ENCODE data around the gene HAO2. TPM values are rescaled to one million over a fixed set of nuclear protein-coding genes. Genes with fewer than 3 reads are reported as not detected.

HAO2 gene
- total RNA-seq, 1 experiment from 2014 or later: not detected

- no TSS peak for BruUV-seq (replicated peaks)
These were observed 41.5 kb upstream of the HAO2 start for GRCh38 chr1:119327094-119327449.

GRCh38 chr1:119327450-119328155 lies 41.0 kb upstream of the HAO2 start:
- CTCF ChIA-PET: no interaction called here
- Histone ChIP-seq H3K36me3 (ENCODE audit: insufficient read depth, low read length, poor library complexity, severe bottlenecking) (no peaks in the 10 kb centered on the region), H3K9me3 (ENCODE audit: low read depth, low read length, poor library complexity, severe bottlenecking) (no peaks in the 10 kb centered on the region), H3K4me1 (ENCODE audit: insufficient read depth, low read length, poor library complexity, severe bottlenecking) (no peaks in the 10 kb centered on the region), H3K4me3 (ENCODE audit: low read depth, low read length, poor library complexity, severe bottlenecking) (no peak overlapping the region), H3K27me3 (replicated peaks; ENCODE audit: insufficient read depth, low read depth, low read length, poor library complexity) (no peaks in the 10 kb centered on the region), H3K27ac (ENCODE audit: low read depth, low read length, poor library complexity, severe bottlenecking) (no peak overlapping the region)
- intact Hi-C loops (cut with micrococcal nuclease; ENCODE audit: unreplicated experiment): no loop called here
- no peak for TF ChIP-seq CTCF (conservative IDR thresholded peaks at IDR 0.05; ENCODE audit: low read depth, low read length)
- TF ChIP-seq EZH2 (IDR thresholded peaks at IDR 0.05; ENCODE audit: borderline replicate concordance, low read depth, low read length, poor library complexity, severe bottlenecking): no peak
- no TSS peak for BruUV-seq (replicated peaks)
- peak; percentile 17 for DNase-seq (ENCODE audit: low spot score)
- POLR2A ChIA-PET (ENCODE audit: low non-redundant PET): no interaction called here

More at GRCh38 chr1:119327094-119327449, 41.5 kb upstream of the HAO2 start:
- H3K4me3 ChIP-seq (ENCODE audit: low read depth, low read length, poor library complexity, severe bottlenecking): no peak overlapping the region
- no peaks in the 10 kb centered on the region for H3K36me3 ChIP-seq (ENCODE audit: insufficient read depth, low read length, poor library complexity, severe bottlenecking)
- ChIA-PET CTCF (no interaction called here), POLR2A (ENCODE audit: low non-redundant PET) (no interaction called here)
- no peak for DNase-seq (ENCODE audit: low spot score)
- no peaks in the 10 kb centered on the region for H3K4me1 ChIP-seq (ENCODE audit: insufficient read depth, low read length, poor library complexity, severe bottlenecking)
- no peak for TF ChIP-seq CTCF (conservative IDR thresholded peaks at IDR 0.05; ENCODE audit: low read depth, low read length)
- TF ChIP-seq EZH2 (IDR thresholded peaks at IDR 0.05; ENCODE audit: borderline replicate concordance, low read depth, low read length, poor library complexity, severe bottlenecking): no peak
- H3K27me3 ChIP-seq (replicated peaks; ENCODE audit: insufficient read depth, low read depth, low read length, poor library complexity): no peaks in the 10 kb centered on the region
- no peaks in the 10 kb centered on the region for H3K9me3 ChIP-seq (ENCODE audit: low read depth, low read length, poor library complexity, severe bottlenecking)
- no peak overlapping the region for H3K27ac ChIP-seq (ENCODE audit: low read depth, low read length, poor library complexity, severe bottlenecking)
- intact Hi-C loops (cut with micrococcal nuclease; ENCODE audit: unreplicated experiment): no loop called here

GRCh38 chr1:119329541-119330461 lies 38.8 kb upstream of the HAO2 start:
- H3K4me3 ChIP-seq (ENCODE audit: low read depth, low read length, poor library complexity, severe bottlenecking): no peak overlapping the region
- intact Hi-C loops (cut with micrococcal nuclease; ENCODE audit: unreplicated experiment): no loop called here
- H3K4me1 ChIP-seq (ENCODE audit: insufficient read depth, low read length, poor library complexity, severe bottlenecking): no peaks in the 10 kb centered on the region
- H3K27me3 ChIP-seq (replicated peaks; ENCODE audit: insufficient read depth, low read depth, low read length, poor library complexity): no peaks in the 10 kb centered on the region
- no TSS peak for BruUV-seq (replicated peaks)
- TF ChIP-seq CTCF (conservative IDR thresholded peaks at IDR 0.05; ENCODE audit: low read depth, low read length) (no peak), EZH2 (IDR thresholded peaks at IDR 0.05; ENCODE audit: borderline replicate concordance, low read depth, low read length, poor library complexity, severe bottlenecking) (no peak)
- H3K9me3 ChIP-seq (ENCODE audit: low read depth, low read length, poor library complexity, severe bottlenecking): no peaks in the 10 kb centered on the region
- no peaks in the 10 kb centered on the region for H3K36me3 ChIP-seq (ENCODE audit: insufficient read depth, low read length, poor library complexity, severe bottlenecking)
- ChIA-PET POLR2A (ENCODE audit: low non-redundant PET) (no interaction called here), CTCF (no interaction called here)
- H3K27ac ChIP-seq (ENCODE audit: low read depth, low read length, poor library complexity, severe bottlenecking): no peak overlapping the region
- no peak for DNase-seq (ENCODE audit: low spot score)
